GM18508 (cell line): Measurements from ENCODE around the gene MEGF6.

Experiments
- ATAC-seq: cut with Tn5 transposase; IDR thresholded peaks from one replicate; pipeline ENCODE4 v1.9.1; 2021; ENCODE audit warnings: moderate number of reproducible peaks; ENCODE audit not compliant: insufficient read depth, unreplicated experiment

Gene MEGF6

DNA sequence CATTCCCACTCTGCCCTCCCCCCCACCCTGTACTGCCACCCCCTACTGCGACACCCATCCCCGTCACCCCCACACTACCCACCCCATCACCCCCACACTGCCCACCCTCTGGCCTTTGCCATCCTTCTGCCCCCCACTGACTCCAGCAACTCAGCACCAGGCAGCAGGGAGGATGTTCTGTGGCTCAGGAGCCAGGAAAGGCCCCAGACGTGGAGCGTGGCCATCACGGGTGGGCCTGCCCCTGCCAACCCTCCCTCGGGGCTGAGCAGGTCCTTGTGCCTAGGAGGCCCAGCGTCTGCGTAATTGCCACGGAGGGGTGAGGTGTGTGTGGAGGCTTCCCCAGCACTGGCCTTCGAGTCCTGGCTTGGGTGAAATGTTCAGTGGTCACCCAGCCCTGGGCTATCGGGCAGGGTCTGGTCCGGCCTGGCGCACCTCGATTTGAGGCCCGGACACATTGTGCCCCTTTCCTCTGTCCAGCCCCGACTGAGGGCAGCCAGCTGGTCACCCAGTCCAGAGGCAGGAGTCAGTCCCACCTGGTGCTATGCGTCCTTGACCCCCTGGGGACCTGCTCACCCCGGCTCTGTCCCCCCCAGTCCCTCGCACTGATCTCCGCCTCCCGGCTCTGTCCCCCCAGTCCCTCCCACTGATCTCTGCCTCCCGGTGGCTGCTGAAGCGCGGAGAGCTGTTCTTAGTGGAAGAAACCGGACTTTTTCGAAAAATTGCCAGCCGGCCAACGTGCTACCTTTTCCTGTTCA lies 133.9 kb downstream of the MEGF6 start:
- no peak for ATAC-seq

- no peak for ATAC-seq
Measured at GRCh38 chr1:3476666-3477065, 134.6 kb downstream of the MEGF6 start.

- ATAC-seq = no peak
Measured at GRCh38 chr1:3475839-3476573, 135.3 kb downstream of the MEGF6 start.

GRCh38 chr1:3474421-3474820 lies 136.9 kb downstream of the MEGF6 start:
- no peak for ATAC-seq

DNA sequence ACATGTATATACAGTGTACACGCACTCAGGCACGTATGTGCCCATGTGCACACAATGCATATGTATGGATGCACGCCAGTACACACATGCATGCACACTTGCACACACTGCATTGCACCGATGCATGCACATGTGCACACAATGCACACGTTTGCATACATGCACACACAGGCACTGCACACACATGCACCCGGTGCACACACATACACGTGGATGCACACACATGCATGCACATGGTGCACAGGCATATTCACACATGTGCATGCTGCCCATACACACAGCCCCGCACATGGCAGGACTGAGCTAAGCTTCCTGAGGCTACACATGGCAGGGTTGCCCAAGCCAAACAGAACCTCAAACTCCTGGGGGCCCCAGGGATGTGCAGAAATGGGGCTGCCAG lies 137.3 kb downstream of the MEGF6 start:
- ATAC-seq = no peak

DNA sequence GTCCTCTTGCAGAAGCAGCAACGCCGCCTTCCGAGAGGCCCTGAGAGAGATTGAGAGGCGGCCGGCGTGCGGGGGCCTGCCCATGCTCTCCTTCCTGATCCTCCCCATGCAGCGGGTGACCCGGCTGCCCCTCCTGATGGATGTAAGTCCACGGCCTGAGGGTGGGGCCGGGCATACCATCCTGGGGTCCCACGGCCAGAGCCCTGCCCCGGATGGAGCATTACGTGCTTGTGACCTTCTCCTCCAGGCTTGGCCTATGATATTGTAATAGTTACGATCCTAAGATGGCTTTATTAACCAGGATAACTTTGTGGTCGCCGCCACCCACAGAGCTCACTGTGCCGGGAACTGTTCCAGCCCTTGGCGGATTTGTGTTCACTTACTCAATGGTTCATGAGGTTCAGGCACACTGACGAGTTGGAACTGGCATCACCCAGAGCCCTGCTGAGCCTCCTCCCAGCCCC lies 137.9 kb downstream of the MEGF6 start:
- no peak for ATAC-seq

GRCh38 chr1:3472906-3473305 lies 138.4 kb downstream of the MEGF6 start:
- ATAC-seq = no peak

DNA sequence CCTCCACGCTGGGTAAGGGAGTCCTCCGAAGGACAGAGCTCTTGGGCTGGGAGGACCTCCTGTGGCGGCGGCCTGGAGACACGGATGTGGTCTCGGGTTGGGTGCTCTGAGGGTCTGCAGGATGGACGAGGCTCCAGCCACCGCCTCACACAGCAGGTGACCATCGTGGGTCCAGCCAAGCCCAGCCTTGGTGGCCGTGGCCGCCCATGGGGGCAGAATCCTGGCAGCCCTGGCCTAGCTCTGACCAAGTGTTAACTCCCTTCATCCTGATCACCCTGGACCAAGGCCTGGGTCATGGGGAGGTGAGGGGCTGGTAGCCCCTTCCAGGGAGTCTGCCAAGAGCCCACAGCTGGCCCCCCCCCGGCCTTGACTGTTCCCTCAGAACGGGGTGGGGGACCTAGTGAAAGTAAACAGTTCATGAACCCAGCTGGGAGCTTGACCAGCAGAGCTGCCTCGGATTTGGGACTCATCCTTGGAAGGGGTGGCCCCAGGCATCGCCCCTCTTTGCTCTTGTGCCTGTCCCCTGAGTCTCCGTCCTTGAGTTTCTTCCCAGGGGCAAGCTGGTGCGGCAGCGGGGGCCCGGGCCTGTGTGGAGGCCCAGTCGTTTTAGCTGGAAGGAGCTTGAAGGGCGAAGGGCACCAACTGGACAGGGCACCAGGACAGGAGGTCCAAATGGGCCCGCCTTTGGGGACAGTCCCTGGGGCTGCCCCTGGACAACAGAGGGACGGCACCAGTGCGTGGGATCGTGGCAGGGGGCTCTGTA lies 139.0 kb downstream of the MEGF6 start:
- no peak for ATAC-seq

DNA sequence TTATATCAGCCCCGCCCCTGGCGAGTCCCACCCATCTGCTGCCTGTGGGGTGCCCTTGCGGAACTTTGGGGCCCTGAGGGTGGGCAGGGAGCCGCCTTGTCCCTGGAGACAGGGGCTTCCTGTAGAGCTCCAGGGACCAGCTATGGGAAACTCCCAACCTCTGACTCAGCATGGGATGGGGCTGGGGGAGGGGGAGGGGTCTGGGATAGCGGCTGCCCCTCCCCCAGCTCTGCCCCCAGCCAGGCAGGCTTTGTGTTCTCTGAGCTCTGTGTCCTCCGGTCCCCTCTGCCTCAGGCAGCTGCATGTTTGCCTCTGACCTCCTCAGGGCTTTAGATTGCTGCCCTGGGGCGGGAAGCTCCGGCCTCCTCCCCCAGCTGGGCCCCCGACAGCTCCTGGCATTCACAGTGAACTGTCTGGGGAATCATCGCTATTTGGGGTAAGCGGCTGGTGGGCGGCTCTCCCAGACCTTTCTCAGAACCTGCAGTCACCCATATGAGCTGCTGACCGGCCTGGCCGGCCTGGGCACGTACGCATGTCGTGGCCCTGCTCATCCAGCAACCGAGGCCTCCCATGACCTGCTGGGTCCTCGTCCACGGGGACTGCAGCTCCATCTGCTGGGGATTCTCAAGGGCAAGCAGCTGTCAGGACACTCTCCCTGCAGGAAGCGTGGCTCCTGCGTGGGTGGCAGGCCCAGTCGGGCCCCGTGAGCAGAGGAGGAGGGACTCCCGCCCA lies 139.8 kb downstream of the MEGF6 start:
- ATAC-seq = no peak

DNA sequence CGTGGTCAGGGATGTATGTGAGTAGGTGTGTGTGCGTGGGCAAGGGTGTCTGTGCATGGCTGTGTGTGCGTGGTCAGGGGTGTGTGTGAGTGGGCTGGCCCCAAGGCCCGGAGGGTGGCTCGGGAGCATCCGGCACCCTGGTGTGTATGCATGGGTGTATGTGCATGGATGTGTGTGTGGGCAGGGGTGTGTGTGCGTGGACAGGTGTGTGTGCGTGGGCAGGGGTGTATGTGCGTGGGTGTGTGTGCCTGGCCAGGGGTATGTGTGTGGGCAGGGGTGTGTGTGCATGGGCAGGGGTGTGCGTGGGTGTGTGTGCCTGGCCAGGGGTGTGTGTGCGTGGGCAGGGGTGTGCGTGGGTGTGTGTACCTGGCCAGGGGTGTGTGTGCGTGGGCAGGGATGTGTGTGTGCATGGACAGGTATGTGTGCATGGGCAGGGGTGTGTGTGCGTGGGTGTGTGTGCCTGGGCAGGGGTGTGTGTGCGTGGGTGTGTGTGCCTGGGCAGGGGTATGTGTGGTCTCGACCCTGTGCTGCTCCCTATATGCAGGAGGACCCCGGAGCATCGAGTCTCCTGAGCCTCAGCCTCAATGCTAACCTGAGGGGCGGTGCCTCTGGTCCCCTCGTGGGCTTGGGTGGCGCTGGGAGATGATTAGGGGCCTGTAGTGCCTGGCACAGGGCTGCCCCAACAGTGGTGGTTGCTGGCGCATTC lies 140.5 kb downstream of the MEGF6 start:
- ATAC-seq = no peak

- no peak for ATAC-seq
Measured at GRCh38 chr1:3469849-3470649, 141.3 kb downstream of the MEGF6 start.

DNA sequence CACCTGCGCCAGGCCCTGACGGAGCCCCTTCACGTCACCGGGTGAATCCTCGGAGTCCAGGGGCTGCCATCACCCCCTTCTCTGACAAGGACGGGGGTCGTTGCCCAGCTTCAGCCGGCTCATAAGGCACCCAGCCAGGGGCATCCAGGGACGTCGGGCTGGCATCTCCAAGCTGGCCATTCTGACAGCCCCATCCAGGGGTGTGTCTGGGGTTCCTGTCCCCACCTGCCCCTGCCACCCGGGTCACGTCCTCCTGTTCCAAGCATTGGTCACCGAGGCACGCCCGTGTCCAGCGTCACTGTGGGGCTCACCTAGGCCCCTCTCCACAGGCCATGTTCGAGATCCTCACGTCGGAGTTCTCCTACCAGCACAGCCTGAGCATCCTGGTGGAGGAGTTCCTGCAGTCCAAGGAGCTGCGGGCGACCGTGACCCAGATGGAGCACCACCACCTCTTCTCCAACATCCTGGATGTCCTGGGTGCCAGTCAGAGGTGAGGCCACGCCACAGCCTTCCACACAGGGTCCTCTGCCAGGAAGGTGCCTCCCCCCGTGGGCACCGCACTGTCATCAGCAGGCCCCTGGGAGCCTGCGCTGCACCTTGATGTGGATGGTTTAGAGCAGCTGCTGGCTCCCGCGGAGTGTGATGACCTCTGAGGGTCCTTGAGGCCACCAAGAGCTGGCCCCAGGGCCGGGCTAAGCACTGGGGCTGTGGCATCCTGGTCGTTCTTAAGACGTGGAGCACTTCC lies 142.0 kb downstream of the MEGF6 start:
- no peak for ATAC-seq

- no peak for ATAC-seq
Measured at GRCh38 chr1:3468236-3469103, 142.8 kb downstream of the MEGF6 start.

DNA sequence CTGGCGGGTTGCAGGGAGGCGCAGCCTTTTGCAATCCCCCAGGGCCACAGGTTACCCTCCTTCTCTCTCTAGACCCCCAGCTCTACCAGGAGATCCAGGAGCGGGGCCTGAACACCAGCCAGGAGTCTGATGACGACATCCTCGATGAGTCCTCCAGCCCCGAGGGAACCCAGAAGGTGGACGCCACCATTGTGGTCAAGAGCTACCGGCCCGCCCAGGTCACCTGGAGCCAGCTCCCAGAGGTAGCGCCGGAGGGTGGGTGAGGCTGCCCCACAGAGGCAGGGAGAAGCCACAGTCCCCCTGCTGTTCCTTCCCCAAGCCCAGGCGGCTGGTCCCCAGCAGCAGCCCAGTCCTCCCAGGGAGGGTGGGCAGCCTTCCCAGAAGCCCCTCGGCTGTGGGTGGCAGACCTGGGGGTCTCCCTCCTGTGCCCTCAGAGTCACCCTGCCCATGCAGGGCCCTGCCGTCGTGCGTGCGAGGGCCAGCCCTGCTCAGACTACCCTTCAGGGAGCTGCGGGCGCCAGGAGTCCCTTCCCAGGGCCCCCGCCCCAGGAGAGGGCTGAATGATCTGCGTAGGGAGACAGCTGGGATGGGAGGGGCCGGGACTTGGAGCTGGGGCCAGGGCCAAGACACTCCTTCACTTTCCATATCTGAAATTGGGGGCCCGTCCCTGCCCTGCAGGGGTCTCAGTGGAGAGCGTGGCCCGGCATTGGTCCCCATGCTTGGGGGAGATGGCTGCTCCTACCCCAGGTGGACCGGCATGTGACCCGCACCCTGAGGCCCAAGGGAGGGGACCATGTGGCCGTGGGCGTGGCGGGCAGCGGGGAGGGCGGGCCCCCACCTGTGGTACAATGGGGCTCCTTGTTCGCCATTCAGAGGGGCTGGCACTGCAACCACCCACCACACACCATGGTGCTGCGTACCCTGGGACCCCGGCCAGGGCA lies 143.9 kb downstream of the MEGF6 start:
- no peak for ATAC-seq

- no peak for ATAC-seq
Measured at GRCh38 chr1:3466366-3467075, 144.8 kb downstream of the MEGF6 start.

DNA sequence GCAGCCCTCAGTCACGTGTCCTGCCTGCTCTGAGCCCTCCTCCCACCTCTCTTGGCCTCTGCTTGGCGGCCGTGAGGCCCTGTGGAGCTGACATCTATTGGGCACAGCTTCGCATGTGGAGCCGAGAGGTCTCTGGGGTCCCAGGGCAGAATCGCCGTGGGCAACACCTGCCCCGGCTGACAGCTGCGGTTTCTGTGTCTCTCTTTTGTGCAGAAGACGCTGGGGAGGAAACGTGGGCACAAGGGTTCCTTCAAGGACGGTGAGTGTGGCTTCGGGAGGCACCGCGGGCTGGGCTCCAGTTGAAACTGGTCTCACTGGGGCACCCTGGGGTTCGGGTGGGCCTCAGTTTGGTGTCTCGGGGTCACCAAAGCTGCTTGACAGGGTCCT lies 145.4 kb downstream of the MEGF6 start:
- ATAC-seq = no peak
